Measurements from ENCODE around the gene RAB17.

DNA sequence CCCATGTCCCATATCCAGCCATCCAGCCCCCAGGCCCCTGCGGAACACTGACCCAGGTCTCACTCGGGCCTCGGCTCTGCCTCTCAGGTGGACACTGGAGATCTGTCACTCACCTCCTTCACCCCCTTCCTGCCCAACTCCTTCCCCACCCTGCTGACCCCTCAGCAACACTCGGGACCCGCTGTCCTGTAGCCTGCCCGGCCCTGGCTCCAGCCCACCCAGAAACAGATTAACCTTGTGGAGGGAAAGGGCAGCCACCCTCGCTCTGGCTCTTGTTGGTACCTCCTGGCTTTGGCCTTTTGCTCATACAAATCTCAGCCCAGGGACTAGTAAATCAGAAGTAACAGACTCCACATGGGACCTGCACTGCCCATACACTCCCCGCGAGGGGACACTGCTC lies 53.9 kb downstream of the RAB17 start:
- TF ChIP-seq, protein P1, sequence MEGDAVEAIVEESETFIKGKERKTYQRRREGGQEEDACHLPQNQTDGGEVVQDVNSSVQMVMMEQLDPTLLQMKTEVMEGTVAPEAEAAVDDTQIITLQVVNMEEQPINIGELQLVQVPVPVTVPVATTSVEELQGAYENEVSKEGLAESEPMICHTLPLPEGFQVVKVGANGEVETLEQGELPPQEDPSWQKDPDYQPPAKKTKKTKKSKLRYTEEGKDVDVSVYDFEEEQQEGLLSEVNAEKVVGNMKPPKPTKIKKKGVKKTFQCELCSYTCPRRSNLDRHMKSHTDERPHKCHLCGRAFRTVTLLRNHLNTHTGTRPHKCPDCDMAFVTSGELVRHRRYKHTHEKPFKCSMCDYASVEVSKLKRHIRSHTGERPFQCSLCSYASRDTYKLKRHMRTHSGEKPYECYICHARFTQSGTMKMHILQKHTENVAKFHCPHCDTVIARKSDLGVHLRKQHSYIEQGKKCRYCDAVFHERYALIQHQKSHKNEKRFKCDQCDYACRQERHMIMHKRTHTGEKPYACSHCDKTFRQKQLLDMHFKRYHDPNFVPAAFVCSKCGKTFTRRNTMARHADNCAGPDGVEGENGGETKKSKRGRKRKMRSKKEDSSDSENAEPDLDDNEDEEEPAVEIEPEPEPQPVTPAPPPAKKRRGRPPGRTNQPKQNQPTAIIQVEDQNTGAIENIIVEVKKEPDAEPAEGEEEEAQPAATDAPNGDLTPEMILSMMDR (IDR thresholded peaks at IDR 0.05; ENCODE audit: poor library complexity): no peak
- TF ChIP-seq EZH2 (IDR thresholded peaks at IDR 0.05; ENCODE audit: borderline replicate concordance): no peak

Data from hepatocyte (in vitro differentiated cells).